Heart left ventricle (tissue), 16 donors: ENCODE results near the gene KRTCAP2. TPM values are rescaled to one million over a fixed set of nuclear protein-coding genes. Genes with fewer than 3 reads are reported as not detected.
A peak's percentile ranks its signal among the peaks of the same experiment; 100 is the strongest.
"Not testable (repeated sequence)": the region's sequence is repeated elsewhere in the genome, so short reads cannot be mapped to it uniquely, and the experiment has no call there.

Source experiments
- ATAC-seq, 4 donors: fragments of 200-7000 bp; cut with Tn5 transposase; one replicate each; pipeline ENCODE4 v1.9.1; 2020 to 2022; ENCODE audit warnings: moderate library complexity in 4 of 4, mild to moderate bottlenecking in 3 of 4, moderate number of reproducible peaks in 1 of 4
- DNase-seq, 5 donors: peaks; one replicate each; pipeline ENCODE4 v3.0.0-alpha.2; 2020
- H3K27ac ChIP-seq, 12 donors: fragments of 200-600 bp; sonication (generic) in 4 of 12; one replicate each; pipeline versions ENCODE4 v1.5.0 to v1.8.0; 2016 to 2022; ENCODE audit warnings: mild to moderate bottlenecking in 2 of 12
- H3K27me3 ChIP-seq, 9 donors: fragments of 200-600 bp; sonication (generic) in 2 of 9; one replicate each; pipeline versions ENCODE4 v1.5.1 to v1.8.0; 2016 to 2022; ENCODE audit warnings: mild to moderate bottlenecking in 3 of 9
- H3K36me3 ChIP-seq, 9 donors: fragments of 200-600 bp; sonication (generic) in 2 of 9; one replicate each; pipeline versions ENCODE4 v1.5.0 to v1.8.0; 2018 to 2022; ENCODE audit warnings: mild to moderate bottlenecking in 2 of 9
- H3K4me1 ChIP-seq, 12 donors: fragments of 200-600 bp; sonication (generic) in 4 of 12; one replicate each; pipeline versions ENCODE4 v1.5.0 to v1.8.0; 2016 to 2022; ENCODE audit warnings: mild to moderate bottlenecking in 3 of 12
- H3K4me3 ChIP-seq, 12 donors: fragments of 200-600 bp; sonication (generic) in 4 of 12; one replicate each; pipeline versions ENCODE4 v1.5.0 to v1.8.0; 2017 to 2022; ENCODE audit warnings: mild to moderate bottlenecking in 9 of 12, moderate library complexity in 4 of 12
- H3K9me3 ChIP-seq, 12 donors: fragments of 200-600 bp; sonication (generic) in 4 of 12; one replicate each; pipeline versions ENCODE4 v1.5.0 to v1.8.0; 2016 to 2022; ENCODE audit warnings: mild to moderate bottlenecking in 1 of 12
- CTCF ChIP-seq, 12 donors: fragments of 200-600 bp; sonication (generic) in 4 of 12; IDR thresholded peaks; one replicate each; pipeline versions ENCODE4 v1.5.0 to v1.8.0; 2018 to 2022; ENCODE audit warnings: antibody characterized with exemption in 12 of 12, mild to moderate bottlenecking in 5 of 12
- POLR2A ChIP-seq, 2 donors: fragments of 450-650 bp; IDR thresholded peaks; one replicate each; pipeline ENCODE4 v1.6.1; 2017; ENCODE audit warnings: antibody characterized with exemption in 2 of 2, mild to moderate bottlenecking in 2 of 2, moderate library complexity in 2 of 2
- WGBS, 4 donors: extraction: QIAGEN DNeasy Blood & Tissue Kit in 2 of 4; methylation state at CpG; one replicate each; pipeline versions ENCODE4 v1.1.5 to v1.1.7; 2013 to 2018; 5-methylcytosine and 5-hydroxymethylcytosine counted together
- intact Hi-C, 10 donors: fragments of 100-400 bp; cut with DNase I; formaldehyde crosslinking; loops; one replicate each; pipeline versions ENCODE4 v1.11.1 to v1.14.2; 2022
- long read RNA-seq, 3 donors: library from polyadenylated mRNA; unstranded; transcript quantifications; one replicate each; pipeline ENCODE4 v2.0.0, GENCODE V29; 2020 to 2021
- polyA plus RNA-seq, 2 donors: library from polyadenylated mRNA; stranded (reverse); fragments of 200-250 nt; gene quantifications; one replicate each; pipeline ENCODE4 v1.2.3, GENCODE V29; 2013
- total RNA-seq, 9 donors: library from RNA; depleted of rRNA in 2 of 9; stranded (reverse); fragments of >200 nt in 2 of 9; fragmentation: NEBNext Ultra II Directional in 3 of 9; extraction: Animal tissue kit (Norgen Biotek cat#: 25700) in 3 of 9; gene quantifications; one replicate each; pipeline versions ENCODE4 v1.1.0 to v1.2.4, GENCODE V29; 2016 to 2023
- donor health status: ischemic (EF 13 %, LVEDD 7.1; RV severe dilation, severe dysfunction).
- donor health status: healthy with polysubstance abuse.
- donor health status: DM: no; HTN: yes; CAD: no.
- donor health status: DM: no; HTN: no; CAD: no.
- donor health status: ischemic (EF 25% LVEDD 6.9; RV normal size, moderate dysfunction).
- donor health status: ischemic (EF 25% LVEDD 5.7; RV mildly dilated, moderate dysfunction).
- donor health status: healthy.
- donor health status: DM: yes; HTN: yes; CAD: no.
- donor health status: ischemic (EF 35%, LVEDD 5.7; RV mildly dilated, moderate dysfunction).
- donor health status: nonischemic (EF 11% LVEDD 7.7; RV severe dilation, severe dysfunction).
- donor health status: DM: yes; HTN: yes; CAD: no.
- donor health status: PGD.
- donor health status: ischemic (EF 29% LVEDD 5.4; RV normal size, mild dysfunction).
- donor health status: nonischemic (EF 23%, LVEDD 6.1; RV moderate dilation, normal function).

KRTCAP2 gene
- 100 to 1,000 TPM; 106 to 199 (median 123) TPM for total RNA-seq
- 100 to 1,000 TPM; 220 to 283 TPM for polyA plus RNA-seq
- long read RNA-seq, donor 1, transcript KRTCAP2-201 (5 exons, 552 nt), result minor isoform, 27 of 55 reads
- long read RNA-seq, donor 1, transcript KRTCAP2-206 (4 exons, 785 nt), result major isoform, 28 of 55 reads
- long read RNA-seq, donor 1, partial matches to known transcripts, result 0 of 55 reads
- long read RNA-seq, donor 1, other reads (novel, unspliced or antisense), result 0 of 55 reads
- long read RNA-seq, donor 2, transcript KRTCAP2-201 (5 exons, 552 nt), result major isoform, 22 of 45 reads
- long read RNA-seq, donor 2, transcript KRTCAP2-206 (4 exons, 785 nt), result major isoform, 22 of 45 reads
- long read RNA-seq, donor 2, partial matches to known transcripts, result 0 of 45 reads
- long read RNA-seq, donor 2, other reads (novel, unspliced or antisense), result 0 of 45 reads
- long read RNA-seq, donor 3, transcript KRTCAP2-206 (4 exons, 785 nt), result major isoform, 51 of 89 reads
- long read RNA-seq, donor 3, transcript KRTCAP2-201 (5 exons, 552 nt), result minor isoform, 37 of 89 reads
- long read RNA-seq, donor 3, partial matches to known transcripts, result 1 of 89 reads
- long read RNA-seq, donor 3, other reads (novel, unspliced or antisense), result 0 of 89 reads

GRCh38 chr1:155172732-155173477 lies at the start of gene KRTCAP2:
Gene KRTCAP2, minus strand, starts transcription at chr1:155173304. Its CDS starts 80 bp downstream, at chr1:155173224.
- 0 to 1% (median 0%) methylated on average over 43 to 57 of the region's 57 CpGs for WGBS, 4 donors

GRCh38 chr1:155220211-155220965 lies 47.3 kb upstream of the KRTCAP2 start:
- not testable (repeated sequence) for H3K4me3 ChIP-seq, ATAC-seq, H3K27me3 ChIP-seq, H3K36me3 ChIP-seq, H3K9me3 ChIP-seq
- H3K4me1 ChIP-seq, result peaks cover 0 to 63% (median 4%) of the 10 kb centered on the region in 12 donors
- peak overlapping the region in 1 of 12 donors; percentile 65 for H3K27ac ChIP-seq
- intact Hi-C loops, result loop anchor here in 2 of 10 donors (10.0 kb wide), 1 partner anchor 46 kb away; the partner anchor contains the start of genes KRTCAP2 (in 2 of the 2) and TRIM46 (in 2 of the 2)
- DNase-seq, result peak in 1 of 5 donors; percentile 2
- WGBS, 4 donors, result 85 to 91% (median 88%) methylated on average over 10 of the region's 10 CpGs

More at GRCh38 chr1:155172732-155173477, at the start of gene KRTCAP2:
- Histone ChIP-seq H3K27ac (peak within 1 kb of the TSS; percentile 83 to 98 (median 94)), H3K4me3 (peak within 1 kb of the TSS; percentile 48 to 98 (median 82)), H3K27me3 (peaks cover 0 to 28% (median 14%) of the 10 kb centered on the region in 9 donors), H3K4me1 (peaks cover 0 to 50% (median 21%) of the 10 kb centered on the region in 12 donors), H3K9me3 (no peaks in the 10 kb centered on the region), H3K36me3 (peaks cover 0 to 31% (median 24%) of the 10 kb centered on the region in 9 donors)
- ATAC-seq (peak; percentile 79 to 92 (median 90)), DNase-seq (peak; percentile 95 to 98 (median 97))
- intact Hi-C loops, result loop anchor here in 3 of 10 donors (5.0 to 10.0 kb wide), 3 partner anchors 36 to 422 kb away; partner anchors contain the start of gene SLC50A1 (in 1 of the 3)
- TF ChIP-seq CTCF (IDR thresholded peaks at IDR 0.05), result peak; percentile 86 to 97 (median 93)
- peak in 1 of 2 donors; percentile 74 for TF ChIP-seq POLR2A (IDR thresholded peaks at IDR 0.05)

- H3K9me3 ChIP-seq, result no peaks in the 10 kb centered on the region
- H3K4me3 ChIP-seq, result peak overlapping the region in 2 of 12 donors; percentile 10 to 37
- DNase-seq (peak in 1 of 5 donors; percentile 28), ATAC-seq (peak in 3 of 4 donors; percentile 18 to 32 (median 25))
- H3K4me1 ChIP-seq, result peaks cover 0 to 55% (median 4%) of the 10 kb centered on the region in 12 donors
- H3K36me3 ChIP-seq, result peaks cover 0 to 9% (median 0%) of the 10 kb centered on the region in 9 donors
- TF ChIP-seq CTCF (IDR thresholded peaks at IDR 0.05) (no peak), POLR2A (IDR thresholded peaks at IDR 0.05) (no peak)
- 0 to 33% (median 22%) methylated on average over 1 of the region's 1 CpG for WGBS, 4 donors
- H3K27ac ChIP-seq, result peak overlapping the region in 1 of 12 donors; percentile 65
- intact Hi-C loops, result loop anchor here in 2 of 10 donors (10.0 kb wide), 1 partner anchor 45 kb away; the partner anchor contains the start of genes KRTCAP2 (in 2 of the 2) and TRIM46 (in 2 of the 2)
- no peaks in the 10 kb centered on the region for H3K27me3 ChIP-seq
Observed at GRCh38 chr1:155219592-155220031, 46.5 kb upstream of the KRTCAP2 start.
